Measurements from ENCODE around the gene FBXO34.

Gene FBXO34

GRCh38 chr14:55272387-55272786, 1.2 kb downstream of the FBXO34 start:
- no peak for TF ChIP-seq ZFX (IDR thresholded peaks at IDR 0.05; ENCODE audit: borderline replicate concordance)
- TF ChIP-seq CTCF (IDR thresholded peaks at IDR 0.05) = no peak
- no peak overlapping the region for H3K27ac ChIP-seq

GRCh38 chr14:55272922-55273321, 1.7 kb downstream of the FBXO34 start:
- TF ChIP-seq CTCF (IDR thresholded peaks at IDR 0.05) (no peak), ZFX (IDR thresholded peaks at IDR 0.05; ENCODE audit: borderline replicate concordance) (no peak)

GRCh38 chr14:55274146-55274545, 2.9 kb downstream of the FBXO34 start:
- no peak for TF ChIP-seq CTCF (IDR thresholded peaks at IDR 0.05)
- TF ChIP-seq ZFX (IDR thresholded peaks at IDR 0.05; ENCODE audit: borderline replicate concordance) = no peak
- no peak overlapping the region for H3K27ac ChIP-seq

More at GRCh38 chr14:55272922-55273321, 1.7 kb downstream of the FBXO34 start:
- no peak overlapping the region for H3K27ac ChIP-seq

- no peak overlapping the region for H3K27ac ChIP-seq
- TF ChIP-seq ZFX (IDR thresholded peaks at IDR 0.05; ENCODE audit: borderline replicate concordance) = no peak
- no peak for TF ChIP-seq CTCF (IDR thresholded peaks at IDR 0.05)
Observed at GRCh38 chr14:55274751-55275150, 3.5 kb downstream of the FBXO34 start.

GRCh38 chr14:55276736-55277135, 5.5 kb downstream of the FBXO34 start:
- no peak overlapping the region for H3K27ac ChIP-seq
- TF ChIP-seq ZFX (IDR thresholded peaks at IDR 0.05; ENCODE audit: borderline replicate concordance) = no peak
- TF ChIP-seq CTCF (IDR thresholded peaks at IDR 0.05) = no peak

GRCh38 chr14:55277972-55278740, 6.9 kb downstream of the FBXO34 start:
- no peak for TF ChIP-seq CTCF (IDR thresholded peaks at IDR 0.05)
- TF ChIP-seq ZFX (IDR thresholded peaks at IDR 0.05; ENCODE audit: borderline replicate concordance) = no peak

GRCh38 chr14:55279384-55279783, 8.2 kb downstream of the FBXO34 start:
- TF ChIP-seq ZFX (IDR thresholded peaks at IDR 0.05; ENCODE audit: borderline replicate concordance) (no peak), CTCF (IDR thresholded peaks at IDR 0.05) (no peak)

More at GRCh38 chr14:55277972-55278740, 6.9 kb downstream of the FBXO34 start:
- no peak overlapping the region for H3K27ac ChIP-seq

More at GRCh38 chr14:55279384-55279783, 8.2 kb downstream of the FBXO34 start:
- no peak overlapping the region for H3K27ac ChIP-seq
